SK-N-MC (cell line): Measurements from ENCODE around the gene TXLNB.
"Not testable (repeated sequence)": the region's sequence is repeated elsewhere in the genome, so short reads cannot be mapped to it uniquely, and the experiment has no call there.

ENCODE experiments used
- DNase-seq: peaks from one replicate; pipeline ENCODE4 v3.0.0-alpha.2; 2011; ENCODE audit warnings: low read depth, low spot score
- H3K27ac ChIP-seq: fragments of 200-600 bp; sonication (generic); 2 replicates; pipeline ENCODE4 v1.5.1; 2016; ENCODE audit warnings: mixed run types
- H3K36me3 ChIP-seq: fragments of 200-600 bp; sonication (generic); 2 replicates; pipeline ENCODE4 v1.6.1; 2017; ENCODE audit warnings: antibody characterized with exemption, low read length, mixed read lengths; ENCODE audit not compliant: insufficient read depth
- H3K4me3 ChIP-seq: fragments of 200-600 bp; sonication (generic); 2 replicates; pipeline ENCODE4 v1.5.1; 2016
- H3K9ac ChIP-seq: fragments of 200-600 bp; sonication (generic); 2 replicates; pipeline ENCODE4 v1.8.0; 2017; ENCODE audit warnings: mixed run types, mixed read lengths; ENCODE audit not compliant: insufficient read length
- H3K9me3 ChIP-seq: fragments of 200-600 bp; sonication (generic); 2 replicates; pipeline ENCODE4 v1.6.1; 2017; ENCODE audit warnings: low read depth, mild to moderate bottlenecking, antibody characterized with exemption, low read length, moderate library complexity, mixed read lengths
- EZH2 ChIP-seq: fragments of 200-600 bp; sonication (generic); IDR thresholded peaks from one replicate; pipeline ENCODE4 v1.6.1; 2017; ENCODE audit warnings: antibody characterized with exemption
- FOXP2 ChIP-seq: optimal IDR thresholded peaks from 2 replicates; pipeline ENCODE3; 2011; ENCODE audit warnings: mild to moderate bottlenecking, moderate library complexity; ENCODE audit not compliant: insufficient read depth; ENCODE audit errors: extremely low read length, control extremely low read depth
- POLR2AphosphoS5 ChIP-seq: IDR thresholded peaks from 2 replicates; pipeline ENCODE4 v1.6.1; 2012; ENCODE audit warnings: mild to moderate bottlenecking, low read depth, low read length, borderline replicate concordance

The TXLNB gene

DNA sequence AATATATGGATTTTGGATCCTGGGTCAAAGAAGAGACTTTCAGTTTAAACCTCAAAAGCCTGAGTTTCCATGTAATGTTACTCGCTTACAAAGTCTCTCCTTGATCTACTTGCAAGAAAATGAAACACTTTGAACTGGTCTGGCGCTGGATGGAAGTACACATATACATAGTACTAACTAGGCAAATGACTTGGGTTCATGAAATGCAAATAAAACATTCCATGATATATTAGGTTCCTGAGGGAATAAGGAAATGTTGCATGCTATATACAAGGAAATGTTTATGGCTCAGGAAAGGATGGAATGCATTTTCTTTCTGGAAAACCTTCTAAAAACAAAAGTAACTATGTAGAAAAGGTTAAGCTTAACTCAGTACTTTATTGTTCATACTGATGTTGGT is 11.4 kb upstream of the TXLNB start:
- H3K4me3 ChIP-seq: no peak overlapping the region
- no peaks in the 10 kb centered on the region for H3K9me3 ChIP-seq
- no peaks in the 10 kb centered on the region for H3K36me3 ChIP-seq
- H3K27ac ChIP-seq: no peak overlapping the region
- no peak for DNase-seq
- no peak for TF ChIP-seq EZH2
- TF ChIP-seq FOXP2: no peak
- no peak for TF ChIP-seq POLR2AphosphoS5
- no peak overlapping the region for H3K9ac ChIP-seq

- no peak overlapping the region for H3K9ac ChIP-seq
- TF ChIP-seq FOXP2 (no peak), POLR2AphosphoS5 (no peak), EZH2 (no peak)
- no peak overlapping the region for H3K4me3 ChIP-seq
- no peak overlapping the region for H3K27ac ChIP-seq
- H3K36me3 ChIP-seq: no peaks in the 10 kb centered on the region
- DNase-seq: no peak
- H3K9me3 ChIP-seq: no peaks in the 10 kb centered on the region
Observed at GRCh38 chr6:139297921-139298320, 6.1 kb upstream of the TXLNB start.

DNA sequence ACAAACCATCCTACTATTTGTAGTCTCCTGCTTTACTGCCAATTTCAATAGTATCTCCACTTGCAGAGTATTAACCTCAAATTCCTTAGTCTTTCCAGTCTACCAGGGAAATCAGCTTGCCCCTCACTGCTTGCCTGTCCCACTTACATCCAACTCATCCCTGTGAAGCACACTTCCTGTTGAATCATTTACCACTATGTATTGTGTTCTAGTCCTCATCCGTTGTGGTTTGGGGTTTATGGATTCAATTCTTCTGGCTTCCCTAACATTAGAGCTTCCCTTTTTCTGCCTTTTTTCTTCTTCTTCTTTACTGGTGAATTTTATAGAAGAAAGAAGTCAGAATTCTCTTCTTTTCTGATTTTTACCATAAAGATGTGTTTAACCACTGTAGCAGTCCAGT is 5.1 kb upstream of the TXLNB start:
- no peak overlapping the region for H3K4me3 ChIP-seq
- H3K27ac ChIP-seq: no peak overlapping the region
- H3K36me3 ChIP-seq: no peaks in the 10 kb centered on the region
- H3K9ac ChIP-seq: no peak overlapping the region
- no peak for DNase-seq
- TF ChIP-seq EZH2 (no peak), FOXP2 (no peak), POLR2AphosphoS5 (no peak)
- no peaks in the 10 kb centered on the region for H3K9me3 ChIP-seq

GRCh38 chr6:139295901-139296300 is 4.1 kb upstream of the TXLNB start:
- Histone ChIP-seq H3K9ac (no peak overlapping the region), H3K36me3 (no peaks in the 10 kb centered on the region), H3K9me3 (no peaks in the 10 kb centered on the region), H3K4me3 (no peak overlapping the region), H3K27ac (no peak overlapping the region)
- TF ChIP-seq POLR2AphosphoS5: no peak
- TF ChIP-seq FOXP2: no peak
- TF ChIP-seq EZH2: no peak
- no peak for DNase-seq

DNA sequence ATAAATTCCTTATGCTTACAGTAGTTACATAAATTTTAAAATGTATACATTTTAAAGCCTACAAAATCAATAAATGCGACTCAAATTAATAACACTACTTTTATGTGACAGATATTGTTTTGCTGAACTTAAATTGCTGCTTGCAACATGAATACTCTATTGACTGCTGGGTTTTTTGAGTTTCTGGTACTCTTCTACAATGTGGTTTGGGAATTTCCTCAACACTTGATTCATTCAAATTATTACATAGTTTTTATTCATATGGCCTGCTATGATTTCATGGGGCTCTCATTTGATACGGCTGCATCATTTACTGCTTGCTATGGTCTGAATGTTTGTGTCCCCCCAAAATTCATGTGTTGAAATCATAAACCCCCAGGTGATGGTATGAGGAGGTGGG is 2.3 kb upstream of the TXLNB start:
- no peak for DNase-seq
- no peak for TF ChIP-seq POLR2AphosphoS5
- no peak for TF ChIP-seq EZH2
- TF ChIP-seq FOXP2: no peak
- H3K9me3 ChIP-seq: no peaks in the 10 kb centered on the region
- H3K9ac ChIP-seq: no peak overlapping the region
- H3K27ac ChIP-seq: no peak overlapping the region
- no peaks in the 10 kb centered on the region for H3K36me3 ChIP-seq
- no peak overlapping the region for H3K4me3 ChIP-seq

DNA sequence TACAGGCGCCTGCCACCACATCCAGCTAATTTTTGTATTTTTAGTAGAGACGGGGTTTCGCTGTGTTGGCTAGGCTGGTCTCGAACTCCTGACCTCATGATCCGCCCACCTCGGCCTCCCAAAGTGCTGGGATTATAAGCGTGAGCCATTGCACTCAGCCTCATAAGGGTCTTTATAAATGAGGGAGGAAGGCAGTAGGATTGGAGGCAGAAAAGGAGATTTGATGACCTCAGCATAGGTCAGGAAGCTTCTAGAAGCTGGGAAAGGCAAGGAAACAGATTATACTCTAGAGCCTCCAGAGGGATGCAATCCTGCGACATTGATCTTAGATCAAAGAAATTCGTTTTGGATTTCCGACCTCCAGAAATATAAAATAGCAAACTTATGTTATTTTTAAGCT is 1.4 kb upstream of the TXLNB start:
- H3K4me3 ChIP-seq, H3K36me3 ChIP-seq, H3K9ac ChIP-seq, DNase-seq, H3K9me3 ChIP-seq, H3K27ac ChIP-seq: not testable (repeated sequence)

DNA sequence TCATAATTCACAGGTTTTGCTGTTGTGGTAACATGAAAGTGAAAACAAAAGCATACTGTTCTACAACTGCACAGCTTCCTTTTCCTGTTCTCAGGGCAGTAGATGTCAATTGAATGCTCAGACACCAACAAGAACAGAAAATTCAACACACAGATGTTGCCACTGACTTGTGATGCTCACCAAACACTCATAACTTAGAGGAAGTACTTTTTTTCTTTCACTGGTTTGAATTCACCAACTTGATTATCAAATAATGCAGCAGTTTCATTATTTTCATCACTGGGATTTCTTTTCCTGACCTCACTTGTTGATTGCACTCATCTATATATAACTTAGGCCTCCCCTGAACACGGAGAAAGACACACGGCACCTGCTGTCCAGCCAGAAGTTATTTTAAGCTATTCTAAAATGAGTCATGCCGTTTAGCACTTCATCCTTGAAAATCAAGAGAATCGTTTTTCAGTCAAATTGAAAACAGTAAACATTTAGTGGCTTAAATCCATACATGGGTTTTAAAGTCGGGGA is 949 bp downstream of the TXLNB start:
- no peak for TF ChIP-seq POLR2AphosphoS5
- TF ChIP-seq FOXP2: no peak
- no peak for TF ChIP-seq EZH2
- Histone ChIP-seq H3K27ac (no peak overlapping the region), H3K9me3 (no peaks in the 10 kb centered on the region), H3K36me3 (no peaks in the 10 kb centered on the region), H3K9ac (no peak overlapping the region), H3K4me3 (no peak overlapping the region)
- DNase-seq: no peak

- Histone ChIP-seq H3K9ac (no peak overlapping the region), H3K27ac (no peak overlapping the region), H3K9me3 (no peaks in the 10 kb centered on the region), H3K36me3 (no peaks in the 10 kb centered on the region), H3K4me3 (no peak overlapping the region)
- TF ChIP-seq POLR2AphosphoS5 (no peak), EZH2 (no peak), FOXP2 (no peak)
- no peak for DNase-seq
Observed at GRCh38 chr6:139289233-139289632, 2.6 kb downstream of the TXLNB start.

GRCh38 chr6:139288496-139289040 is 3.2 kb downstream of the TXLNB start:
- no peak overlapping the region for H3K4me3 ChIP-seq
- H3K9ac ChIP-seq: no peak overlapping the region
- H3K36me3 ChIP-seq: no peaks in the 10 kb centered on the region
- H3K9me3 ChIP-seq: no peaks in the 10 kb centered on the region
- TF ChIP-seq POLR2AphosphoS5 (no peak), FOXP2 (no peak), EZH2 (no peak)
- no peak for DNase-seq
- H3K27ac ChIP-seq: no peak overlapping the region

GRCh38 chr6:139287868-139288267 is 3.9 kb downstream of the TXLNB start:
- Histone ChIP-seq H3K36me3 (no peaks in the 10 kb centered on the region), H3K27ac (no peak overlapping the region), H3K4me3 (no peak overlapping the region), H3K9me3 (no peaks in the 10 kb centered on the region), H3K9ac (no peak overlapping the region)
- no peak for DNase-seq
- TF ChIP-seq EZH2 (no peak), FOXP2 (no peak), POLR2AphosphoS5 (no peak)

- H3K9me3 ChIP-seq, H3K9ac ChIP-seq, H3K36me3 ChIP-seq, H3K4me3 ChIP-seq, DNase-seq, H3K27ac ChIP-seq: not testable (repeated sequence)
Observed at GRCh38 chr6:139286438-139286837, 5.4 kb downstream of the TXLNB start.
